IMR-90 (cell line): ENCODE measurements around the gene SLC9A9. TPM values are rescaled to one million over a fixed set of nuclear protein-coding genes. Genes with fewer than 3 reads are reported as not detected.

Source experiments
- ATAC-seq: fragments of 200-7000 bp; cut with Tn5 transposase; 2 replicates; pipeline ENCODE4 v1.9.1; 2020; ENCODE audit warnings: low read depth, mild to moderate bottlenecking, moderate library complexity
- BruUV-seq: library from RNA; stranded (reverse); fragments of 400-500 nt; replicated peaks from 2 replicates; lab custom pipeline; 2021; lab: Mats Ljungman, UMichigan
- CTCF ChIA-PET: fragments of 300-600 bp; formaldehyde crosslinking; extraction: SDS; loops from one replicate; lab custom pipeline; 2021; ENCODE audit warnings: antibody characterized with exemption; lab: Yijun Ruan, JAX
- POLR2A ChIA-PET: fragments of 300-600 bp; sonication (Branson Sonifier 250); formaldehyde crosslinking; loops from one replicate; lab custom pipeline; 2022; ENCODE audit warnings: antibody characterized with exemption; ENCODE audit not compliant: unreplicated experiment; lab: Charles Lee
- DNase-seq: peaks from one replicate; pipeline ENCODE4 v3.0.0; 2013
- H2AFZ ChIP-seq: replicated peaks from 2 replicates; pipeline ENCODE3; 2013; ENCODE audit warnings: low read length, mild to moderate bottlenecking; ENCODE audit not compliant: poor library complexity
- H2AK5ac ChIP-seq: 2 replicates; pipeline ENCODE4 v1.6.1; 2013; ENCODE audit warnings: low read depth, low read length, inconsistent platforms
- H2AK9ac ChIP-seq: replicated peaks from 2 replicates; pipeline ENCODE3; 2013; ENCODE audit warnings: mild to moderate bottlenecking, low read depth, low read length, moderate library complexity; ENCODE audit not compliant: poor library complexity
- H2BK120ac ChIP-seq: 2 replicates; pipeline ENCODE4 v1.6.1; 2013; ENCODE audit warnings: low read depth, low read length, inconsistent platforms
- H2BK15ac ChIP-seq: 3 replicates; pipeline ENCODE4 v1.6.1; 2013; ENCODE audit warnings: low read depth, low read length, inconsistent platforms
- H2BK20ac ChIP-seq: 2 replicates; pipeline ENCODE4 v1.6.1; 2013; ENCODE audit warnings: low read depth, mild to moderate bottlenecking, inconsistent platforms, low read length, moderate library complexity
- H2BK5ac ChIP-seq: 2 replicates; pipeline ENCODE4 v1.6.1; 2013; ENCODE audit warnings: mild to moderate bottlenecking, low read depth, low read length, inconsistent platforms; ENCODE audit not compliant: poor library complexity, severe bottlenecking
- H3K14ac ChIP-seq: replicated peaks from 2 replicates; pipeline ENCODE4 v1.6.1; 2013; ENCODE audit warnings: low read depth, low read length, inconsistent platforms
- H3K18ac ChIP-seq: 2 replicates; pipeline ENCODE4 v1.6.1; 2013; ENCODE audit warnings: low read depth, low read length, control low read depth
- H3K23ac ChIP-seq: 2 replicates; pipeline ENCODE4 v1.6.1; 2013; ENCODE audit warnings: low read depth, low read length, inconsistent platforms
- H3K27ac ChIP-seq: 2 replicates; pipeline ENCODE4 v1.5.1; 2013; ENCODE audit warnings: mild to moderate bottlenecking, control low read depth, low read length; ENCODE audit not compliant: insufficient read depth
- H3K27me3 ChIP-seq: 2 replicates; pipeline ENCODE4 v1.6.1; 2013; ENCODE audit warnings: low read length; ENCODE audit not compliant: control insufficient read depth, insufficient read depth
- H3K36me3 ChIP-seq: 2 replicates; pipeline ENCODE4 v1.6.1; 2013; ENCODE audit warnings: low read length, mixed read lengths; ENCODE audit not compliant: control insufficient read depth, insufficient read depth
- H3K4ac ChIP-seq: 2 replicates; pipeline ENCODE4 v1.6.1; 2013; ENCODE audit warnings: low read depth, low read length, inconsistent platforms
- H3K4me1 ChIP-seq: 2 replicates; pipeline ENCODE4 v1.6.1; 2013; ENCODE audit warnings: low read length, mixed read lengths; ENCODE audit not compliant: control insufficient read depth, insufficient read depth
- H3K4me2 ChIP-seq: 2 replicates; pipeline ENCODE4 v1.6.1; 2013; ENCODE audit warnings: low read depth, mild to moderate bottlenecking, control low read depth, low read length, moderate library complexity
- H3K4me3 ChIP-seq: 2 replicates; pipeline ENCODE4 v1.5.1; 2013; ENCODE audit warnings: low read depth, mild to moderate bottlenecking, control low read depth, low read length, moderate library complexity; ENCODE audit not compliant: insufficient read depth
- H3K56ac ChIP-seq: 2 replicates; pipeline ENCODE4 v1.6.1; 2013; ENCODE audit warnings: low read length, inconsistent platforms; ENCODE audit not compliant: insufficient read depth; ENCODE audit errors: extremely low read depth
- H3K79me1 ChIP-seq, 2 experiments: 2 replicates each; pipeline ENCODE4 v1.6.1; 2013; ENCODE audit warnings: low read length in 2 of 2, inconsistent platforms in 1 of 2, low read depth in 1 of 2
- H3K9ac ChIP-seq: 2 replicates; pipeline ENCODE4 v1.6.1; 2013; ENCODE audit warnings: low read depth, low read length, control low read depth
- H3K9me1 ChIP-seq: 2 replicates; pipeline ENCODE4 v1.6.1; 2013; ENCODE audit warnings: low read length, inconsistent platforms; ENCODE audit not compliant: insufficient read depth
- H3K9me3 ChIP-seq: 2 replicates; pipeline ENCODE4 v1.6.1; 2013; ENCODE audit warnings: low read length; ENCODE audit not compliant: control insufficient read depth, insufficient read depth
- H4K20me1 ChIP-seq: 2 replicates; pipeline ENCODE4 v1.6.1; 2013; ENCODE audit warnings: low read length, inconsistent platforms; ENCODE audit not compliant: insufficient read depth
- H4K5ac ChIP-seq: 2 replicates; pipeline ENCODE4 v1.6.1; 2013; ENCODE audit warnings: mild to moderate bottlenecking, low read depth, low read length, control low read depth
- H4K8ac ChIP-seq, 2 experiments: 2 replicates each; pipeline ENCODE4 v1.6.1; 2013; ENCODE audit warnings: low read depth in 2 of 2, low read length in 2 of 2, control low read depth in 1 of 2, inconsistent platforms in 1 of 2
- H4K91ac ChIP-seq: 2 replicates; pipeline ENCODE4 v1.6.1; 2013; ENCODE audit warnings: low read depth, low read length, inconsistent platforms; ENCODE audit not compliant: insufficient read depth
- BHLHE40 ChIP-seq: fragments of 150-350 bp; IDR thresholded peaks from 2 replicates; pipeline ENCODE4 v1.6.1; 2016; ENCODE audit warnings: mild to moderate bottlenecking, low read depth, low read length
- CEBPB ChIP-seq: IDR thresholded peaks from 2 replicates; pipeline ENCODE4 v1.6.1; 2012; ENCODE audit warnings: low read depth, low read length, improper control_type of control experiment
- CHD1 ChIP-seq: IDR thresholded peaks from 2 replicates; pipeline ENCODE4 v1.6.1; 2012; ENCODE audit warnings: low read depth, low read length, improper control_type of control experiment
- FOS ChIP-seq: fragments of 150-350 bp; IDR thresholded peaks from 2 replicates; pipeline ENCODE4 v1.6.1; 2016; ENCODE audit warnings: low read depth, low read length
- MAFK ChIP-seq: IDR thresholded peaks from 2 replicates; pipeline ENCODE4 v1.6.1; 2012; ENCODE audit warnings: low read depth, low read length, improper control_type of control experiment
- MAZ ChIP-seq: IDR thresholded peaks from 2 replicates; pipeline ENCODE4 v1.6.1; 2012; ENCODE audit warnings: low read depth, mild to moderate bottlenecking, low read length, improper control_type of control experiment, moderate library complexity, borderline replicate concordance
- MXI1 ChIP-seq: IDR thresholded peaks from 2 replicates; pipeline ENCODE4 v1.6.1; 2012; ENCODE audit warnings: low read depth, mild to moderate bottlenecking, low read length, moderate library complexity, borderline replicate concordance
- NFE2L2 ChIP-seq: fragments of 150-350 bp; IDR thresholded peaks from 2 replicates; pipeline ENCODE4 v1.6.1; 2016; ENCODE audit warnings: low read depth, mild to moderate bottlenecking, low read length
- POLR2A ChIP-seq: IDR thresholded peaks from 2 replicates; pipeline ENCODE4 v1.6.1; 2012; ENCODE audit warnings: mild to moderate bottlenecking, low read depth, low read length
- RAD21 ChIP-seq: IDR thresholded peaks from 2 replicates; pipeline ENCODE4 v1.6.1; 2012; ENCODE audit warnings: low read length, improper control_type of control experiment
- RCOR1 ChIP-seq: IDR thresholded peaks from 2 replicates; pipeline ENCODE4 v1.6.1; 2012; ENCODE audit warnings: mild to moderate bottlenecking, low read length, improper control_type of control experiment; ENCODE audit not compliant: insufficient replicate concordance
- RFX5 ChIP-seq: IDR thresholded peaks from 2 replicates; pipeline ENCODE4 v1.8.0; 2012; ENCODE audit warnings: low read depth, mild to moderate bottlenecking, low read length, moderate library complexity
- SMC3 ChIP-seq: fragments of 150-350 bp; IDR thresholded peaks from 2 replicates; pipeline ENCODE4 v1.6.1; 2016; ENCODE audit warnings: low read depth, mild to moderate bottlenecking, antibody characterized with exemption, low read length, moderate library complexity
- WGBS, 2 experiments: methylation state at CpG; one replicate each; pipeline versions ENCODE4 v1.1.5 to v1.1.7; 2013; ENCODE audit warnings: missing lambda C conversion rate in 2 of 2; ENCODE audit not compliant: insufficient read length in 1 of 2; ENCODE audit errors: extremely low coverage in 2 of 2; 5-methylcytosine and 5-hydroxymethylcytosine counted together
- dilution Hi-C: fragments of 300-500 bp; cut with HindIII; formaldehyde crosslinking; loops from one replicate; pipeline ENCODE4 v1.14.3; 2018; ENCODE audit warnings: low sequenced_read_pairs; ENCODE audit not compliant: unreplicated experiment
- in situ Hi-C: fragments of 300-500 bp; cut with MboI; formaldehyde crosslinking; loops from 3 replicates; pipeline ENCODE4 v1.14.3; 2019; ENCODE audit warnings: low sequenced_read_pairs, inconsistent platforms, mixed read lengths
- intact Hi-C: fragments of 100-400 bp; cut with micrococcal nuclease; formaldehyde crosslinking; loops from 2 replicates; pipeline ENCODE4 v1.10.0; 2022
- polyA plus RNA-seq, 3 experiments: library from polyadenylated mRNA; depleted of rRNA; stranded (reverse); fragments of >200 nt; gene quantifications; 2 replicates each; pipeline ENCODE4 v1.2.3, GENCODE V29; 2012; ENCODE audit warnings: low replicate concordance in 1 of 3
- total RNA-seq: library from RNA; depleted of rRNA; stranded (reverse); fragments of >200 nt; gene quantifications from 2 replicates; pipeline ENCODE4 v1.2.3, GENCODE V29; 2012
- TF ChIP-seq, protein P1 (sequence below): conservative IDR thresholded peaks from 2 replicates; pipeline ENCODE4 v1.5.1; 2012; ENCODE audit warnings: mild to moderate bottlenecking, low read depth, low read length, improper control_type of control experiment
- TF ChIP-seq, protein P2 (sequence below): fragments of 150-350 bp; IDR thresholded peaks from 2 replicates; pipeline ENCODE4 v1.6.1; 2016; ENCODE audit warnings: low read depth, mild to moderate bottlenecking, low read length, moderate library complexity, borderline replicate concordance
- TF ChIP-seq, protein P3 (sequence below): fragments of 150-350 bp; IDR thresholded peaks from 2 replicates; pipeline ENCODE4 v1.6.1; 2017; ENCODE audit warnings: mild to moderate bottlenecking, antibody characterized with exemption, low read length, low read depth

Gene SLC9A9
- total and polyA plus RNA-seq, 2 of the 4 experiments (the other 2 are of a cell fraction), result 1.4 to 2.3 TPM

- no peak overlapping the region for H3K14ac ChIP-seq
- H3K23ac ChIP-seq, result no peak overlapping the region
- in situ Hi-C loops (no loop called here), intact Hi-C loops (no loop called here), dilution Hi-C loops (no loop called here)
- H4K8ac ChIP-seq, result no peak overlapping the region
- H3K9me3 ChIP-seq, result no peaks in the 10 kb centered on the region
- no peak overlapping the region for H2BK15ac ChIP-seq
- no peak overlapping the region for H3K56ac ChIP-seq
- TF ChIP-seq RAD21, result no peak
- TF ChIP-seq MAFK, result no peak
- TF ChIP-seq RFX5, result no peak
- TF ChIP-seq, protein P1, sequence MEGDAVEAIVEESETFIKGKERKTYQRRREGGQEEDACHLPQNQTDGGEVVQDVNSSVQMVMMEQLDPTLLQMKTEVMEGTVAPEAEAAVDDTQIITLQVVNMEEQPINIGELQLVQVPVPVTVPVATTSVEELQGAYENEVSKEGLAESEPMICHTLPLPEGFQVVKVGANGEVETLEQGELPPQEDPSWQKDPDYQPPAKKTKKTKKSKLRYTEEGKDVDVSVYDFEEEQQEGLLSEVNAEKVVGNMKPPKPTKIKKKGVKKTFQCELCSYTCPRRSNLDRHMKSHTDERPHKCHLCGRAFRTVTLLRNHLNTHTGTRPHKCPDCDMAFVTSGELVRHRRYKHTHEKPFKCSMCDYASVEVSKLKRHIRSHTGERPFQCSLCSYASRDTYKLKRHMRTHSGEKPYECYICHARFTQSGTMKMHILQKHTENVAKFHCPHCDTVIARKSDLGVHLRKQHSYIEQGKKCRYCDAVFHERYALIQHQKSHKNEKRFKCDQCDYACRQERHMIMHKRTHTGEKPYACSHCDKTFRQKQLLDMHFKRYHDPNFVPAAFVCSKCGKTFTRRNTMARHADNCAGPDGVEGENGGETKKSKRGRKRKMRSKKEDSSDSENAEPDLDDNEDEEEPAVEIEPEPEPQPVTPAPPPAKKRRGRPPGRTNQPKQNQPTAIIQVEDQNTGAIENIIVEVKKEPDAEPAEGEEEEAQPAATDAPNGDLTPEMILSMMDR, result no peak
- TF ChIP-seq SMC3, result no peak
- no peak for TF ChIP-seq CEBPB
- TF ChIP-seq FOS, result no peak
- no peak for TF ChIP-seq MAZ
- TF ChIP-seq RCOR1, result no peak
- no peak for TF ChIP-seq POLR2A
- no peak for TF ChIP-seq CHD1
- TF ChIP-seq, protein P2, sequence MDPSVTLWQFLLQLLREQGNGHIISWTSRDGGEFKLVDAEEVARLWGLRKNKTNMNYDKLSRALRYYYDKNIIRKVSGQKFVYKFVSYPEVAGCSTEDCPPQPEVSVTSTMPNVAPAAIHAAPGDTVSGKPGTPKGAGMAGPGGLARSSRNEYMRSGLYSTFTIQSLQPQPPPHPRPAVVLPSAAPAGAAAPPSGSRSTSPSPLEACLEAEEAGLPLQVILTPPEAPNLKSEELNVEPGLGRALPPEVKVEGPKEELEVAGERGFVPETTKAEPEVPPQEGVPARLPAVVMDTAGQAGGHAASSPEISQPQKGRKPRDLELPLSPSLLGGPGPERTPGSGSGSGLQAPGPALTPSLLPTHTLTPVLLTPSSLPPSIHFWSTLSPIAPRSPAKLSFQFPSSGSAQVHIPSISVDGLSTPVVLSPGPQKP, result no peak
- TF ChIP-seq MXI1, result no peak
- TF ChIP-seq, protein P3, sequence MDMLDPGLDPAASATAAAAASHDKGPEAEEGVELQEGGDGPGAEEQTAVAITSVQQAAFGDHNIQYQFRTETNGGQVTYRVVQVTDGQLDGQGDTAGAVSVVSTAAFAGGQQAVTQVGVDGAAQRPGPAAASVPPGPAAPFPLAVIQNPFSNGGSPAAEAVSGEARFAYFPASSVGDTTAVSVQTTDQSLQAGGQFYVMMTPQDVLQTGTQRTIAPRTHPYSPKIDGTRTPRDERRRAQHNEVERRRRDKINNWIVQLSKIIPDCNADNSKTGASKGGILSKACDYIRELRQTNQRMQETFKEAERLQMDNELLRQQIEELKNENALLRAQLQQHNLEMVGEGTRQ, result no peak
- TF ChIP-seq NFE2L2, result no peak
- no peak for TF ChIP-seq BHLHE40
- H3K27me3 ChIP-seq, result no peaks in the 10 kb centered on the region
- ATAC-seq, result no peak
- H3K79me1 ChIP-seq, result no peaks in the 10 kb centered on the region
- H2AFZ ChIP-seq, result no peak overlapping the region
- H4K20me1 ChIP-seq, result no peaks in the 10 kb centered on the region
- H4K5ac ChIP-seq, result no peak overlapping the region
- no peak overlapping the region for H2AK9ac ChIP-seq
- no peaks in the 10 kb centered on the region for H3K9me1 ChIP-seq
- WGBS, 2 experiments, result no CpG with 5 or more reads among the region's 1 CpG
- no peak for DNase-seq
- H4K91ac ChIP-seq, result no peak overlapping the region
- H2BK120ac ChIP-seq, result no peak overlapping the region
- no peak overlapping the region for H3K18ac ChIP-seq
- H3K9ac ChIP-seq, result no peak overlapping the region
- H2BK20ac ChIP-seq, result no peak overlapping the region
- H2BK5ac ChIP-seq, result no peak overlapping the region
- POLR2A ChIA-PET, result no interaction called here
- no peaks in the 10 kb centered on the region for H3K4me1 ChIP-seq
- no peaks in the 10 kb centered on the region for H3K36me3 ChIP-seq
- BruUV-seq, result no TSS peak
- H3K4me3 ChIP-seq, result no peak overlapping the region
- CTCF ChIA-PET, result no interaction called here
- no peak overlapping the region for H3K4ac ChIP-seq
- H2AK5ac ChIP-seq, result no peak overlapping the region
- H3K27ac ChIP-seq, result no peak overlapping the region
- H3K4me2 ChIP-seq, result no peak overlapping the region
Observed at GRCh38 chr3:143514109-143514508, 334.2 kb downstream of the SLC9A9 start.
